Neural crest cell (in vitro differentiated cells): ENCODE measurements around the gene NOL4L. TPM values are rescaled to one million over a fixed set of nuclear protein-coding genes. Genes with fewer than 3 reads are reported as not detected.

ENCODE experiments used
- DNase-seq: peaks from one replicate; pipeline ENCODE4 v3.0.0; 2021; ENCODE audit warnings: low read depth, mixed read lengths, low spot score
- H3K27ac Mint-ChIP-seq: one replicate; pipeline ENCODE4 v1.8.0; 2021; ENCODE audit warnings: mild to moderate bottlenecking, mixed read lengths; ENCODE audit not compliant: unreplicated experiment
- H3K27me3 Mint-ChIP-seq: 2 replicates; pipeline ENCODE4 v1.8.0; 2021; ENCODE audit warnings: low read depth, mild to moderate bottlenecking, mixed read lengths
- H3K36me3 Mint-ChIP-seq: 2 replicates; pipeline ENCODE4 v1.8.0; 2021; ENCODE audit warnings: low read depth, mild to moderate bottlenecking, mixed read lengths
- H3K4me1 Mint-ChIP-seq: 2 replicates; pipeline ENCODE4 v1.8.0; 2021; ENCODE audit warnings: mixed read lengths
- H3K4me3 Mint-ChIP-seq: one replicate; pipeline ENCODE4 v1.8.0; 2021; ENCODE audit warnings: mild to moderate bottlenecking, mixed read lengths
- H3K9me3 Mint-ChIP-seq: 2 replicates; pipeline ENCODE4 v1.8.0; 2021; ENCODE audit warnings: mixed read lengths
- total RNA-seq: library from RNA; stranded (reverse); gene quantifications from 2 replicates; pipeline ENCODE4 v1.2.1, GENCODE V29; 2021
- TF ChIP-seq, protein P1 (sequence below): fragments of 200-600 bp; sonication (generic); conservative IDR thresholded peaks from 2 replicates; pipeline ENCODE4 v1.5.0; 2021; ENCODE audit warnings: antibody characterized with exemption, mild to moderate bottlenecking

NOL4L gene
- total RNA-seq, 1 donor from 2014 or later: 52.3 TPM

GRCh38 chr20:32614772-32615171 lies 29.6 kb upstream of the NOL4L start:
- peaks cover 18% of the 10 kb centered on the region for H3K4me1 Mint-ChIP-seq
- no peaks in the 10 kb centered on the region for H3K36me3 Mint-ChIP-seq
- TF ChIP-seq, protein P1, sequence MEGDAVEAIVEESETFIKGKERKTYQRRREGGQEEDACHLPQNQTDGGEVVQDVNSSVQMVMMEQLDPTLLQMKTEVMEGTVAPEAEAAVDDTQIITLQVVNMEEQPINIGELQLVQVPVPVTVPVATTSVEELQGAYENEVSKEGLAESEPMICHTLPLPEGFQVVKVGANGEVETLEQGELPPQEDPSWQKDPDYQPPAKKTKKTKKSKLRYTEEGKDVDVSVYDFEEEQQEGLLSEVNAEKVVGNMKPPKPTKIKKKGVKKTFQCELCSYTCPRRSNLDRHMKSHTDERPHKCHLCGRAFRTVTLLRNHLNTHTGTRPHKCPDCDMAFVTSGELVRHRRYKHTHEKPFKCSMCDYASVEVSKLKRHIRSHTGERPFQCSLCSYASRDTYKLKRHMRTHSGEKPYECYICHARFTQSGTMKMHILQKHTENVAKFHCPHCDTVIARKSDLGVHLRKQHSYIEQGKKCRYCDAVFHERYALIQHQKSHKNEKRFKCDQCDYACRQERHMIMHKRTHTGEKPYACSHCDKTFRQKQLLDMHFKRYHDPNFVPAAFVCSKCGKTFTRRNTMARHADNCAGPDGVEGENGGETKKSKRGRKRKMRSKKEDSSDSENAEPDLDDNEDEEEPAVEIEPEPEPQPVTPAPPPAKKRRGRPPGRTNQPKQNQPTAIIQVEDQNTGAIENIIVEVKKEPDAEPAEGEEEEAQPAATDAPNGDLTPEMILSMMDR: no peak
- no peak for DNase-seq
- no peak overlapping the region for H3K27ac Mint-ChIP-seq
- H3K27me3 Mint-ChIP-seq: peaks cover 15% of the 10 kb centered on the region
- H3K4me3 Mint-ChIP-seq: no peak overlapping the region
- H3K9me3 Mint-ChIP-seq: peaks cover 8% of the 10 kb centered on the region

- TF ChIP-seq, protein P1: no peak
- no peak for DNase-seq
- Mint-ChIP-seq H3K4me3 (no peak overlapping the region), H3K27me3 (peaks cover 10% of the 10 kb centered on the region), H3K4me1 (peaks cover 16% of the 10 kb centered on the region), H3K27ac (no peak overlapping the region), H3K36me3 (no peaks in the 10 kb centered on the region), H3K9me3 (peaks cover 8% of the 10 kb centered on the region)
These were observed 29.2 kb upstream of the NOL4L start for GRCh38 chr20:32614303-32614702.

GRCh38 chr20:32613192-32614053 lies 28.3 kb upstream of the NOL4L start:
- H3K4me1 Mint-ChIP-seq: peaks cover 20% of the 10 kb centered on the region
- TF ChIP-seq, protein P1: no peak
- no peak overlapping the region for H3K27ac Mint-ChIP-seq
- peaks cover 8% of the 10 kb centered on the region for H3K9me3 Mint-ChIP-seq
- peaks cover 6% of the 10 kb centered on the region for H3K27me3 Mint-ChIP-seq
- no peak overlapping the region for H3K4me3 Mint-ChIP-seq
- H3K36me3 Mint-ChIP-seq: no peaks in the 10 kb centered on the region
- DNase-seq: no peak

GRCh38 chr20:32612351-32613191 lies 27.4 kb upstream of the NOL4L start:
- TF ChIP-seq, protein P1: no peak
- no peaks in the 10 kb centered on the region for H3K36me3 Mint-ChIP-seq
- no peak for DNase-seq
- no peak overlapping the region for H3K4me3 Mint-ChIP-seq
- H3K27me3 Mint-ChIP-seq: peaks cover 6% of the 10 kb centered on the region
- peaks cover 8% of the 10 kb centered on the region for H3K9me3 Mint-ChIP-seq
- peaks cover 20% of the 10 kb centered on the region for H3K4me1 Mint-ChIP-seq
- no peak overlapping the region for H3K27ac Mint-ChIP-seq

- Mint-ChIP-seq H3K27ac (no peak overlapping the region), H3K9me3 (peaks cover 8% of the 10 kb centered on the region), H3K27me3 (peaks cover 6% of the 10 kb centered on the region), H3K4me1 (peaks cover 20% of the 10 kb centered on the region), H3K4me3 (no peak overlapping the region), H3K36me3 (no peaks in the 10 kb centered on the region)
- TF ChIP-seq, protein P1: no peak
- DNase-seq: no peak
These were observed 26.7 kb upstream of the NOL4L start for GRCh38 chr20:32611868-32612267.
